GM18909 (cell line): Measurements from ENCODE around the gene PDS5A.
A peak's percentile ranks its signal among the peaks of the same experiment; 100 is the strongest.
"Not testable (repeated sequence)": the region's sequence is repeated elsewhere in the genome, so short reads cannot be mapped to it uniquely, and the experiment has no call there.

ENCODE experiments used
- ATAC-seq: cut with Tn5 transposase; IDR thresholded peaks from one replicate; pipeline ENCODE4 v1.9.1; 2021; ENCODE audit warnings: mild to moderate bottlenecking; ENCODE audit not compliant: unreplicated experiment, poor library complexity

The PDS5A gene

DNA sequence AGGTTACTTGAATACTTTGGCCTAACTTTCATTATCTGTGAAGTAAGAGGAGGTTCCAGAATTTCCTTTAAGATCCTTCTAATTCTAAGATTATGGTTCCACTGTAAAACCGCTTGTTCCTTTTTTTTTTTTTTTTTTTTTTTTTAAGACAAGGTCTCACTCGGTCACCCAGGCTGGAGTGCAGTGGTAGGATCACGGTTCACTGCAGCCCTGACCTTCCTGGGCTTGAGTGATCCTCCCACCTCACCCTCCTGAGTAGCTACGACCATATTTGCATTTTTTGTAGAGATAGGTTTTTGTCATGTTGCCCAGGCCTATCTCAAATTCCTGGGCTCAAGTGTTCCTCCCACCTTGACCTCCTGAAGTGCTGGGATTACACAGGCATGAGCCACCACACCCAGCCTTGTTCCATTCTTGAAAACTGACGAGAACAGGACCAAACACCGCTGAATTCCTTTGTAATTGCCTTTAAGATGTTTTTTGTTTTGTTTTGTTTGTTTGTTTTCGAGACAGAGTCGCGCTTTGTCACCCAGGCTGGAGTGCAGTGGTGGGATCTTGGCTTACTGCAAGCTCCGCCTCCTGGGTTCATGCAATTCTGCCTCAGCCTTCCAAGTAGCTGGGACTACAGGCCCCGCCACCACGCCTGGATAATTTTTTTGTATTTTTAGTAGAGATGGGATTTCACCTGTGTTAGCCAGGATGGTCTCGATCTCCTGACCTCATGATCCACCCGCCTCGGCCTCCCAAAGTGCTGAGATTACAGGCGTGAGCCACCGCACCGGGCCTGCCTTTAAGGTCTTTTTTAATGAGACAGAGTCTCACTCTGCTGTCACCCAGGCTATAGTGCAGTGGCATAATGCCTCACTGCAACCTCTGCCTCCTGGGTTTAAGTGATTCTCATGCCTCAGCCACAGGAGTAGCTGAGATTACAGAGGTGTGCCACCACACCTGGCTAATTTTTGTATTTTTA lies 6.8 kb downstream of the PDS5A start:
- peak; percentile 77 for ATAC-seq

GRCh38 chr4:39963656-39964055 lies 14.1 kb downstream of the PDS5A start:
- ATAC-seq, result no peak

DNA sequence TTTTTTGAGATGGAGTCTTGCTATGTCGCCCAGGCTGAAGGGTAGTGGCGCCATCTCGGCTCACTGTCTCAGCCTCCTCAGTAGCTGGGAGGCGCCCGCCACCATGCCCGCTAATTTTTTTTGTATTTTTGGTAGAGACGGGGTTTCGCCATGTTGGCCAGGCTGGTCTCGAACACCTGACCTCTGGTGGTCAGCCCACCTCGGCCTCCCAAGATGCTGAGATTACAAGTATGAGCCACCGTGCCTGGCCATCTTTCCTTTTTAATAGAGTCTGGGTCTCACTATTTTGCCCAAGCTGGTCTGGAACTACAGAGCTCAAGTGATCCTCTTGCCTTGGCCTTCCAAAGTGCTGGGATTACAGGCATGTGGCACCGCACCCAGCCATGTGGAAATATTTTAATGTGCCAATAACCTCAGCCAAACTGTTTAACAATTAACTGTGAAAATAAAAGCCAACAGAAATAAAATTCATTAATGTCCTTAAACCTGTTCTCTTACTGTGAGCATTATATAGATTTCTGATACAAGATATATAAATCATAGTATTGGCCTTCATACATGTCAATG lies 16.3 kb downstream of the PDS5A start:
- no peak for ATAC-seq

GRCh38 chr4:39950861-39951481 lies 26.7 kb downstream of the PDS5A start:
- ATAC-seq, result no peak

- ATAC-seq, result no peak
Measured at GRCh38 chr4:39947963-39948362, 29.7 kb downstream of the PDS5A start.

DNA sequence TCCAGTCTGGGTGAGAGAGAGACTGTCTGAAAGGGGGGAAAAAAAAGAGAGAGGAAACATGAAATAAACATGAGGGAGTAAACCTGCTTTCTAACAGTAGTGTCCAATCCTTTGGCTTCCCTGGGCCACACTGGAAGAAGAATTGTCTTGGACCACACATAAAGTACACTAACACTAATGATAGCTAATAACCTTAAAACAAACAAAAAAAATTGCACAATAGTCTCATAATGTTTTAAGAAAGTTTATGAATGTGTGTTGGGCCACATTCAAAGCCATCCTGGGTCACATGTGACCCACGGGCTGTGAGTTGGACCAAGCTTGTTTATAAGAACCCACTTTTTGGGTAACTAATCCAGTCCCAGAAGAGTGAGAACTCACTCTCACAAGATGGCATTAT lies 30.3 kb downstream of the PDS5A start:
- ATAC-seq, result no peak

GRCh38 chr4:39944245-39944644 lies 33.5 kb downstream of the PDS5A start:
- ATAC-seq, result not testable (repeated sequence)

DNA sequence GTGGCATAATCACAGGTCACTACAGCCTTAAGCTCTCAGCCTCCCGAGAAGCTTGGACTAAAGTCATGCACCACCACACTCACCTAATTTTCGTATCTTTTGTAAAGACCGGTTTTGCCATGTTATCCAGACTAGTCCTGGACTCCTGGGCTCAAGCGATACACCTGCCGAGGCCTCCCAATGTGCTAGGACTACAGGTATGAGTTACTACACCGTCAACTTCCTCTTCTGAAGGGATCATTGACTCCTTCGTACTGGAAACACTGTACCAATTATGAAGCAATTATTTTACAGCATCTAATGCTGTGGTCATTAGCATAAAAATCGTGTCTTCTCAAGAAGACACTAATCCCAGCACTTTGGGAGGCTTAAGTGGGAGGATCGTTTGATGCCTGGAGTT lies 35.2 kb downstream of the PDS5A start:
- no peak for ATAC-seq

DNA sequence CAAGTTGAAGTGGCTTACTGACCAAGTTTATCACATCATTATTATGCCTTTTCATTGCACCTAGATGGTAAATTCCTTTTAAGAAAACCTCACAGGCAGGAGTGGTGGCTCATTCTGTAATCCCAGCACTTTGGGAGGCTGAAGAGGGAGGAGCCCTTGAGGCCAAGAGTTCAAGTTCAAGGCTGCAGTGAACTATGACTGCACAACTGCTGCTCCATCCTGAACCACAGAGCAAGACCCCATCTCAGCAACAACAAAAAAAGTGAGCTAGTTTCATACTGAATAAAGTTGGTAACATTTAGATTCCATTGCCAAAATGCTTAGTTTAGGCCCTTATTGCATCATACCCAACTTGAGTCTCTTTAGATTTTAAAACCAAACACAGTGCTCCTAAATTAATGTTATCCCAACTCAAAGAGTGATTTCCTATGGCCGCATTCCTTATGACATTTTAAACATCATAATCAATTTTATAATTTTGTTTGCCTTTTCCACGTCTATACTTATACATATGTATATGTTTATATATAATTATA lies 36.0 kb downstream of the PDS5A start:
- ATAC-seq, result no peak

GRCh38 chr4:39937683-39938268 lies 39.9 kb downstream of the PDS5A start:
- ATAC-seq, result peak; percentile 43

GRCh38 chr4:39936565-39937418 lies 40.9 kb downstream of the PDS5A start:
- ATAC-seq, result no peak

DNA sequence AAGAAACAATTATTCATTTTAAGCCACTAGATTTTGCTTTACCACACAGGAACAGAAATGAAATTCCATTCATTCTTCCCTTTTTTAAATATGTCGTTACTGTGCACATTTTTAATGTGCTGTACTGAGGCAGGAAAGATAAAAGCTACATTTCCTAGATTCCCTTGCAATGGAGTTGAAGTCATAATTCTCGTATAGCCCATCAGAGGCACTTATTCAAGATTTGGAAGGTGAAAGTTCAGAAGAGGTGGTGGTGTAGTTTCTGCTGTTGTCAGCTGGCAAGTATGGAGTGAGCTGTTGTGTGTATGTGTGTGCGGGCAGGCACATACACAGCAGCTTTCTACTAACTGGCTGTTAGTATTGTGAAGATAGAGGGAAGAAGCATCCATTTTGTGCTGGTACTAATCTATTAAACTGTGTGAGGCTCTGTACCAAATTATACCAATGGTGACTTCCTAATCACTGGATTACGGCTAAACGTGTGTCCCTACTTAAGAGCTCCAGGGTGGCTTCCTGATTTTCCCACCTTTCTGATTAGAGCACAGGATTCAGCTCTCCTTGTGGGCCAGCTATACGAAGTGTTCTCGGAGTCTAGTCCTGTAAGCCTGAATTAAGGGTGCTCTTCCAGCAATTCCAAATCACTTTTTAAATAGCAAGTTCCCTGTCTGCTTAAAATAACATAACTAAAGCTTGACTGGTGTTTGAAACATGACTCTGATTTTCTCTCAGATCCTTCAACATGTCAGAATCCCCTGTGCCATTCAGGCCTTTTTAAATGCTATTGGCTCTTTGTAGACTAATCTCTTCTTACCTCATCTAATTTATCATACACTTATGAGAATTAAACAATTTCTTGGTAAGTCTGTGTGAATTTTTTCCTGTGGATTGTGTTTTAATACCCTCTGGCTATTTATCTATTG lies 43.8 kb downstream of the PDS5A start:
- no peak for ATAC-seq

DNA sequence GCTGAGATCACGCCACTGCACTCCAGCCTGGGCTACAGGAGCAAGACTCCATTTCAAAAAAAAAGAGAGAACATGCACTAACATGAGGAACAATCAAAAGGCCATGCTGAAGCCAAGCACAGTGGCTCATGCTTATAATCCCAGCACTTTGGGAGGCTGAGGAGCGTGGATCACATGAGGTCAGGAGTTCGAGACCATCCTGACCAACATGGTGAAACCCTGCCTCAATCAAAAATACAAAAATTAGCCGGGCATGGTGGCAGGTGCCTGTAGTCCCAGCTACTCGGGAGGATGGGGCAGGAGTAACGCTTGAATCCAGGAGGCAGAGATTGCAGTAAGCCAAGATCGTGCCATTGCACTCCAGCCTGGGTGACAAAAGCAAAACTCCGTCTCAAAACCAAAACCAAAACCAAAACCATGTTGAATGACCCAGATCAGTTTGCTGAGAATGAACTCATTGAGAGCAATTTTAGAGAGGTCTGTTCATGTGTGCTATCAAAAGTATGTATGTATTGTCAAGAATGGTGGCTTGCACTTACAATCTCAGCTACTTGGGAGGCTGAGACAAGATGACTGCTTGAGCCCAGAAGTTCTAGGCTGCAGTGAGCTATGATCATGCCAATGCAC lies 44.8 kb downstream of the PDS5A start:
- ATAC-seq, result peak; percentile 38

- no peak for ATAC-seq
Measured at GRCh38 chr4:39931441-39931901, 46.2 kb downstream of the PDS5A start.

DNA sequence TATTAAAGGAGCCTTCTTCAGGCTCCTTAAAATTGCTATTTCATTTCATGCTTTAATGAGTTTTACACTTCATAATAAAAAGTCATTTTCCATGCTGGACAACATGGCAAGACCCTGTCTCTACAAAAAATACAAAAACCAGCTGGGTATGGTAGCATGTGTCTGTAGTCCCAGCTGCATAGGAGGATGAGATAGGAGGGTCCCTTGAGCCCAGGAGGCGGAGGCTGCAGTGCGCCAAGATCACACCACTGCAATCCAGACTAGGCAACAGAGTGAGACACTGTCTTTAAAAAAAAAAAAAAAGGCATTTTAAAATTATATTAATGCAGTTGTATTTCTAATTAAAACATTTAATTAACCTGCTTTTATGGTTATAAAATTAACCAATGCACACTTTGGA lies 49.2 kb downstream of the PDS5A start:
- ATAC-seq, result no peak

GRCh38 chr4:39924014-39924413 lies 53.7 kb downstream of the PDS5A start:
- ATAC-seq, result no peak

GRCh38 chr4:39922399-39922798 lies 55.3 kb downstream of the PDS5A start:
- ATAC-seq, result no peak

- no peak for ATAC-seq
Measured at GRCh38 chr4:39913471-39913870, 64.2 kb downstream of the PDS5A start.
